DOHH2 (cell line): Measurements from ENCODE around the gene GNPNAT1.

Experiments used
- H3F3A ChIP-seq: fragments of 200-600 bp; sonication (generic), shearing (Covaris generic); 2 replicates; pipeline ENCODE4 v1.6.0; 2016; ENCODE audit warnings: antibody characterized with exemption, mild to moderate bottlenecking; ENCODE audit not compliant: control insufficient read depth, insufficient read depth
- H3K27ac ChIP-seq: fragments of 200-600 bp; sonication (generic); 2 replicates; pipeline ENCODE4 v1.5.1; 2014; ENCODE audit warnings: low read depth, mild to moderate bottlenecking, low read length, moderate library complexity
- H3K27me3 ChIP-seq: fragments of 200-600 bp; sonication (generic); 2 replicates; pipeline ENCODE4 v1.6.1; 2014; ENCODE audit warnings: mild to moderate bottlenecking, low read length, mixed read lengths; ENCODE audit not compliant: control insufficient read depth
- H3K36me3 ChIP-seq: fragments of 200-600 bp; sonication (generic); 2 replicates; pipeline ENCODE4 v1.6.1; 2014; ENCODE audit warnings: mild to moderate bottlenecking, low read length, moderate library complexity, mixed read lengths; ENCODE audit not compliant: control insufficient read depth
- H3K4me1 ChIP-seq: fragments of 200-600 bp; sonication (generic); 2 replicates; pipeline ENCODE4 v1.6.1; 2014; ENCODE audit warnings: mild to moderate bottlenecking, low read length, mixed read lengths; ENCODE audit not compliant: control insufficient read depth
- H3K4me2 ChIP-seq: fragments of 200-600 bp; sonication (generic); 2 replicates; pipeline ENCODE4 v1.6.0; 2014; ENCODE audit warnings: mild to moderate bottlenecking, low read length, moderate library complexity
- H3K4me3 ChIP-seq: fragments of 200-600 bp; sonication (generic); 2 replicates; pipeline ENCODE4 v1.5.1; 2014; ENCODE audit warnings: mild to moderate bottlenecking, low read length, mixed read lengths
- H3K79me2 ChIP-seq: fragments of 200-600 bp; sonication (generic); 2 replicates; pipeline ENCODE4 v1.6.1; 2014; ENCODE audit warnings: mild to moderate bottlenecking, low read length, mixed read lengths; ENCODE audit not compliant: control insufficient read depth
- H3K9me2 ChIP-seq: fragments of 200-600 bp; sonication (generic); replicated peaks from 2 replicates; pipeline ENCODE4 v1.6.1; 2014; ENCODE audit warnings: mild to moderate bottlenecking, low read length, mixed read lengths; ENCODE audit not compliant: control insufficient read depth
- H3K9me3 ChIP-seq: fragments of 200-600 bp; sonication (generic); 2 replicates; pipeline ENCODE4 v1.6.1; 2014; ENCODE audit warnings: antibody characterized with exemption, low read length, mixed read lengths; ENCODE audit not compliant: control insufficient read depth, insufficient read depth
- H4K20me1 ChIP-seq: fragments of 200-600 bp; sonication (generic); 2 replicates; pipeline ENCODE4 v1.6.0; 2014; ENCODE audit warnings: low read depth, mild to moderate bottlenecking, antibody characterized with exemption, low read length, moderate library complexity; ENCODE audit not compliant: control insufficient read depth, insufficient read depth
- EZH2phosphoT487 ChIP-seq: fragments of 200-600 bp; sonication (generic); IDR thresholded peaks from 2 replicates; pipeline ENCODE4 v1.6.1; 2017; ENCODE audit warnings: borderline replicate concordance, mild to moderate bottlenecking, antibody characterized with exemption, low read length, moderate library complexity, mixed read lengths
- TF ChIP-seq, protein P1 (sequence below): fragments of 200-600 bp; sonication (generic); IDR thresholded peaks from one replicate; pipeline ENCODE4 v1.5.1; 2014; ENCODE audit warnings: antibody characterized with exemption, mild to moderate bottlenecking, low read depth, low read length; ENCODE audit not compliant: poor library complexity, severe bottlenecking

Gene GNPNAT1

GRCh38 chr14:52833891-52834290, 42.5 kb upstream of the GNPNAT1 start:
- TF ChIP-seq, protein P1, sequence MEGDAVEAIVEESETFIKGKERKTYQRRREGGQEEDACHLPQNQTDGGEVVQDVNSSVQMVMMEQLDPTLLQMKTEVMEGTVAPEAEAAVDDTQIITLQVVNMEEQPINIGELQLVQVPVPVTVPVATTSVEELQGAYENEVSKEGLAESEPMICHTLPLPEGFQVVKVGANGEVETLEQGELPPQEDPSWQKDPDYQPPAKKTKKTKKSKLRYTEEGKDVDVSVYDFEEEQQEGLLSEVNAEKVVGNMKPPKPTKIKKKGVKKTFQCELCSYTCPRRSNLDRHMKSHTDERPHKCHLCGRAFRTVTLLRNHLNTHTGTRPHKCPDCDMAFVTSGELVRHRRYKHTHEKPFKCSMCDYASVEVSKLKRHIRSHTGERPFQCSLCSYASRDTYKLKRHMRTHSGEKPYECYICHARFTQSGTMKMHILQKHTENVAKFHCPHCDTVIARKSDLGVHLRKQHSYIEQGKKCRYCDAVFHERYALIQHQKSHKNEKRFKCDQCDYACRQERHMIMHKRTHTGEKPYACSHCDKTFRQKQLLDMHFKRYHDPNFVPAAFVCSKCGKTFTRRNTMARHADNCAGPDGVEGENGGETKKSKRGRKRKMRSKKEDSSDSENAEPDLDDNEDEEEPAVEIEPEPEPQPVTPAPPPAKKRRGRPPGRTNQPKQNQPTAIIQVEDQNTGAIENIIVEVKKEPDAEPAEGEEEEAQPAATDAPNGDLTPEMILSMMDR = no peak
- no peak for TF ChIP-seq EZH2phosphoT487
- Histone ChIP-seq H3K9me3 (no peaks in the 10 kb centered on the region), H3K79me2 (no peaks in the 10 kb centered on the region), H3K4me2 (no peak overlapping the region), H3K9me2 (no peaks in the 10 kb centered on the region), H3K4me3 (no peak overlapping the region), H4K20me1 (no peaks in the 10 kb centered on the region), H3F3A (no peaks in the 10 kb centered on the region), H3K27ac (no peak overlapping the region), H3K27me3 (no peaks in the 10 kb centered on the region; the same call in 1 of the 2 replicates), H3K36me3 (no peaks in the 10 kb centered on the region), H3K4me1 (peaks cover 4% of the 10 kb centered on the region)

GRCh38 chr14:52829527-52830185, 38.2 kb upstream of the GNPNAT1 start:
- Histone ChIP-seq H3K27me3 (peaks cover 7% of the 10 kb centered on the region), H3K9me3 (no peaks in the 10 kb centered on the region), H3K36me3 (no peaks in the 10 kb centered on the region), H3K79me2 (no peaks in the 10 kb centered on the region), H4K20me1 (no peaks in the 10 kb centered on the region), H3K4me1 (no peaks in the 10 kb centered on the region), H3K9me2 (no peaks in the 10 kb centered on the region), H3K27ac (no peak overlapping the region), H3F3A (no peaks in the 10 kb centered on the region), H3K4me2 (no peak overlapping the region), H3K4me3 (no peak overlapping the region)
- no peak for TF ChIP-seq EZH2phosphoT487
- TF ChIP-seq, protein P1 = no peak

DNA sequence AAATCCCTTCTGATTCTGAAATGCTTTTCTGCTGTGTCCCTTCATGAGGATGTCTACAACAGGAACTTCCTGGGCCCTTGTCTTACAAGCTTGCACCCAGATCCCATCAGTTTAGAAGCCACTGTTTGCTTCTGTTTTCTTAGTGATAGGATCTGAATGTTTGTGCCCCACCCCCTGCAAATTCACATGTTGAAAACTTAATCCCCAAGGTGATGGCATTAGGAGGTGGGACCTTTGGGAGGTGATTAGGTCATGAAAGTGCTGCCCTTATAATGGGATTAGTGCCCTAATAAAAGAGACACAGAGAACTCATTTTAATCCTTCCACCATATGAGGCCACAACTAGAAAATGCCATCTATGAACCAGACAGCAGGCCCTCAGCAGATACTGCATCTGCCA, 36.0 kb upstream of the GNPNAT1 start:
- Histone ChIP-seq H3K9me2 (no peaks in the 10 kb centered on the region), H3K9me3 (no peaks in the 10 kb centered on the region), H3K27ac (no peak overlapping the region), H3K79me2 (no peaks in the 10 kb centered on the region), H3K27me3 (peaks cover 12% of the 10 kb centered on the region), H3F3A (no peaks in the 10 kb centered on the region), H4K20me1 (no peaks in the 10 kb centered on the region), H3K4me1 (no peaks in the 10 kb centered on the region), H3K36me3 (no peaks in the 10 kb centered on the region), H3K4me2 (no peak overlapping the region), H3K4me3 (no peak overlapping the region)
- TF ChIP-seq EZH2phosphoT487 = no peak
- TF ChIP-seq, protein P1 = no peak
